Measurements from ENCODE around the gene CKLF.
"Not testable (repeated sequence)": the region's sequence is repeated elsewhere in the genome, so short reads cannot be mapped to it uniquely, and the experiment has no call there.

Gene CKLF

GRCh38 chr16:66566051-66566901 is 13.9 kb downstream of the CKLF start, which contains the start of gene CMTM1:
TSS of gene CMTM1 (plus strand) at chr16:66566439. CDS start at chr16:66566514, 75 bp downstream.
- in situ Hi-C loops (cut with HindIII; ENCODE audit: low sequenced_read_pairs), result no loop called here

DNA sequence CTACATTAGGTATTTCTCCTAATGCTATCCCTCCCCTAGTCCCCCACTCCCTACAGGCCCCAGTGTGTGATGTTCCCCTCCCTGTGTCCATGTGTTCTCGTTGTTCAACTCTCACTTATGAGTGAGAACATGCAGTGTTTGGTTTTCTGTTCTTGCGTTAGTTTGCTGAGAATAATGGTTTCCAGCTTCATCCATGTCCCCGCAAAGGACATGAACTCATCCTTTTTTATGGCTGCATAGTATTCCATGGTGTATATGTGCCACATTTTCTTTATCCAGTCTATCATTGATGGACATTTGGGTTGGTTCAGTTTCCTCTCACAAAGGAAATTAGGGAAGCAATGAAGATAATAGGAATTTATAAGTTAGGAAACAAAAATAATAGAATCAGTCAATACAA is 14.9 kb downstream of the CKLF start:
- in situ Hi-C loops (cut with HindIII; ENCODE audit: low sequenced_read_pairs), result not testable (repeated sequence)

- in situ Hi-C loops (cut with HindIII; ENCODE audit: low sequenced_read_pairs), result no loop called here
These were observed 16.0 kb downstream of the CKLF start for GRCh38 chr16:66568355-66568754.

DNA sequence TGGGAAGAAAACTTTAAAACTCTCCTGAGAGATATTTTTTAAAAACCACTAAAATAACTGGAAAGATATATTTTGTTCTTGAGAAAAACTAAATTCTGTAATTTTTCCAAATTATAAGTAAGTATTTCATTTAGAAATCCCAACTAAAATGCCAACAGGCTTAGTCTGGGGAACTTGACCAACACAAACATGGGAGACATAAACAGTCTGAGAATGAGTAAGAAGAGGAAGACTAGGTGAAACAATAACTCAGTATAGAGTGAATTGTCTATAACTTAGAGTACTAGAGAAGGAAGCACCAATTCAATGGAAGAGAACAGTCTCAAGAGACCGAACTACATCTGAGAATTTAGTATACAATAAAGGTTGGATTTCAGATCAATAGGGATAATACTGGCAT is 16.8 kb downstream of the CKLF start:
- in situ Hi-C loops (cut with HindIII; ENCODE audit: low sequenced_read_pairs), result no loop called here

DNA sequence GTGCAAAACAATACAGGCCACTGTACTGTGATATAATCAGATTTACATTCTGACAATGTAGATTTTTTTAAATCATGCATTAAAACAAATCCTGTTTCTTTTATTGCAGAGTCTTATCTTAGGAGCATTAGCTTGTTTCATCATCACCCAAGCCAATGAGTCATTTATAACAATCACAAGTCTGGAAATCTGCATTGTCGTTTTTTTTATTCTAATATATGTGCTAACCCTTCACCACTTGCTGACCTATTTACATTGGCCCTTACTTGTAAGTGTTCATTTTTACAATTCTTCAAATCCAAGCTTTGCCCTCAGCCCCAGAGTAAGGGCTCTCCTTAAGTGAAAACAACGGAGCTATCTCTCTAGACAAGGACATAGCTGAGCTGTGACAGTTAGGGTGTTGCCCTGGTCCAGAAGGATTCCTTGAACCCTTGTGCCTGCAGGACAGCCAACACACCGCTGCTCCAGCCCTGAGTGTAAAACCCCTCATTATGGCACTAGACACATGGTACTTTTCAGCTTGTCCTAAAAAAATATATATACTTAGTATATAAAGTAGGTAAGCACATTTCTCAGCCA is 17.5 kb downstream of the CKLF start:
- in situ Hi-C loops (cut with HindIII; ENCODE audit: low sequenced_read_pairs), result no loop called here

- in situ Hi-C loops (cut with HindIII; ENCODE audit: low sequenced_read_pairs), result no loop called here
These were observed 20.0 kb downstream of the CKLF start for GRCh38 chr16:66572356-66572755.

GRCh38 chr16:66574081-66574480 is 21.7 kb downstream of the CKLF start:
- in situ Hi-C loops (cut with HindIII; ENCODE audit: low sequenced_read_pairs), result no loop called here

DNA sequence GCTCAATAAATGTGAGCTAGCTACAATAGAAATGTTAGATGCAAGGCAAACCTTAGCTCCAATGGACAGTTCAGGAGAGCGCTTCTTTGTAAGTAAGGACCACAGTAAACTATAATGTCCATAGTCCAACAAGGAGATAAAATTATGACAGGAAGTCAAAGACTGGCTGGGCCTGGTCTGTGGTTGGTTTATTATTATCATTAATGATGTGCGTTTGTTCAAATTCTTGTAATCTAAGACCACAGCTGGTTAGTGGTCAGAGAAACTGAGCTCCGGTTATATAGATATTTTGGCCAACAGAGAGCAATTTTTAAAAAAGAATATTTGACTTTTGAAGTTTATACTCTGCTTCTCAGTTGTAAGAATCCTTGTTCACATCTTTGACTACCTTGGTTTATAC is 22.2 kb downstream of the CKLF start:
- in situ Hi-C loops (cut with HindIII; ENCODE audit: low sequenced_read_pairs), result no loop called here

- in situ Hi-C loops (cut with HindIII; ENCODE audit: low sequenced_read_pairs), result no loop called here
These were observed 22.7 kb downstream of the CKLF start for GRCh38 chr16:66575060-66575459.

- in situ Hi-C loops (cut with HindIII; ENCODE audit: low sequenced_read_pairs), result no loop called here
These were observed 23.9 kb downstream of the CKLF start for GRCh38 chr16:66576296-66576695.

DNA sequence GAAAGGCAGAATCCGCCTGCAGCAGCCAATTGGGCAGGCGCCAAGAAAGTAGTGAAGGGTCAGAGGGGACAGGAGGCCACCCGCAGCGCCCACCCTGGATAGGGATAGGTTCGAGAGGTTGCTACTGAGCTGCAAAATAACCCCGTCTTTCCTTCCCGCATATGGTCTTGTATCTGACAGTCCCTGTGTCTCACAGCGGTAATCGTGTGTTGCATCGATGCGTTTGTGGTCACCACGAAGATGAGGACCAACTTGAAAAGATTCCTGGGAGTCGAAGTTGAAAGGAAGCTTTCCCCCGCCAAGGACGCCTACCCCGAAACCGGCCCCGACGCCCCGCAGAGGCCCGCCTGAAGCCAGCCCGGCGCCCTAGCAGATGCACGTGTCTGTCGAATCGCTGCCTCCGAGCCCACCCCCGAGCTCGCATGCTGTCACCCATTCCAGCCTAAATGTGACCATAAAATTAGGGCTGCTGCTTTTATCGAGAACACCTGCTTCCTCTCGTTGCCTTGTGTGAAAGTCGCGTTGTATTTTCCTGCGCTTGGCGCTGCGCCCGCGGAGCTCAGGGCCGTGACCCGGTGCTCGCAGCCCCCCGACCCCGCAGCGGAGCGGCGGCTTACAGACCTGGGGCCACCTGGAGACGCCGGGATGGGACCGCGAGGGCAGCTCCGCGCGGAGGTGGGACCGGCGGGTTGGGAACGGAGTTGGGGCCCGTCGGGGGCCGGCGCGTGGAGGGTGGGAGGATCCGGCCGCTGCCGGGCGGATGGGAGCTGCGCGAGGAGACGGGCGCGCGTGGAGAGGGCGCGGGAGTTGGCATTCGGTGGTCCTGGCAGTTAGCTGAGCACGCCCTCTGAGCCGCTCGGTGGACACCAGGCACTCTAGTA is 26.5 kb downstream of the CKLF start, which contains the start of gene CMTM2:
TSS of gene CMTM2 (plus strand) at position 813 of the 881 bp plus-strand sequence. CDS start 145 bp downstream, outside the sequence.
- in situ Hi-C loops (cut with HindIII; ENCODE audit: low sequenced_read_pairs), result no loop called here

DNA sequence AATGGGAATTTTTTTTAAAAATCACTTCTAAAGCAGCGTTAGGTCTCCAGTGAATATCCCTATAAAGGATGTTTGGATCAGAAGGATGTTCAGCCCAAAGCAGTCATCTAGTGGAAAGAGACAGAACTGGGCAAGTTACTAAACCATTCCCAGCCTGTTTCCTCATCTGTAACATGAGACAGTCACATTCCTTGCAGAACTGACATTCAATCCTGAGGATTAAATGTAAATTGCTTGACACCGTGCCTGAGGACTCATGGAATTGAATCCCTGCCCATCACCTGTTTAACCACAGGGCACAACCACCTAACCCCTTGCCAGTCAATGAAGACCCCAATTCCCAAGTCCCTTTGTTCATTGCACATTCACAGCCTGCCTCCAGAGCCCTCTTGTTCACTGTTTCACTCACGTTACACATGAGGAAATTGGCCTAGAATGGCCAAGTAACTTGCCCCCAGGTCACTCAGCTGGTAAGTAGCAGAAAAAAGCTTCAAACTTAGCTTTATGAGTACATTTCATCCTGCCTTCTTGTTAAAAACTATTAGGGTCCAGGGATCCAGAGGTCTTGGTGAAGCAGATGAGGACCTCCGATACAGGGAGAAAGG is 28.3 kb downstream of the CKLF start:
- in situ Hi-C loops (cut with HindIII; ENCODE audit: low sequenced_read_pairs), result no loop called here

GRCh38 chr16:66581246-66581952 is 29.0 kb downstream of the CKLF start:
- in situ Hi-C loops (cut with HindIII; ENCODE audit: low sequenced_read_pairs), result no loop called here

DNA sequence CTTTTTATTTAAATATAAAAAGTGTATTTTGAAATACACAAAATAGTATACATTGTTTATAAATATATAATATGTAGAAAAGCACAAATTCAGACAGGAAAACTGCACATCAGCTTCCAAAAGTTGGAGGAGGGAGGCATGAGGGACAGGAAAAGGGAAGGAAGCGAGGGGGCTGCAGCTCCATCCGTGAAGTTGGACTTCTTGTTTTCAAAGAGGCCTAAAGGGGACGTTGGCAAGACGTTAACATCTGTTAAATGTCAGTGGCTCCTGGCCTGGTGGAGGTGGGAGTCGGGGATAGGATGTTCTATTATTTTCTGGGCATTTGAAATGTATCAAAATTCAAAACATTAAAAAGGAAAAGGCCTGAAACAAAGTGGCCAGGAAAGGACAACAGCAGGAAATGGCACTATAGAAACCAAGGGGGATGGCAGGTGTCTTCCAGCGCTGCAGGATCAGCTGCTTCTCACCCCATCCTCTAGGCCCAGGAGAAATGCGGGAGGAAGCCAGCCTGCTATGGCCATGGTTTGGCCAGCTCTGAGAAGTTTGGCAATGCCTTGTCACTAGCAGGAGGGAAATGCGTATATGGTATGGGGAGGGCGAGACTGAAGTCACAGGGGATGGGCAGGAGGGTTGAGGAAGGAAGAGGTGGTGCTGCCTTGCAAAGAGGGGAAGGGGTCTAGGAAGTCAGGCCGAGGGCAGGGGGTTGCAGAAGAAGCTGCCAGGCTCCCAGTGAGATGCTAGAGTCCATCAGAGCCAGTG is 33.3 kb downstream of the CKLF start:
- in situ Hi-C loops (cut with HindIII; ENCODE audit: low sequenced_read_pairs), result no loop called here

DNA sequence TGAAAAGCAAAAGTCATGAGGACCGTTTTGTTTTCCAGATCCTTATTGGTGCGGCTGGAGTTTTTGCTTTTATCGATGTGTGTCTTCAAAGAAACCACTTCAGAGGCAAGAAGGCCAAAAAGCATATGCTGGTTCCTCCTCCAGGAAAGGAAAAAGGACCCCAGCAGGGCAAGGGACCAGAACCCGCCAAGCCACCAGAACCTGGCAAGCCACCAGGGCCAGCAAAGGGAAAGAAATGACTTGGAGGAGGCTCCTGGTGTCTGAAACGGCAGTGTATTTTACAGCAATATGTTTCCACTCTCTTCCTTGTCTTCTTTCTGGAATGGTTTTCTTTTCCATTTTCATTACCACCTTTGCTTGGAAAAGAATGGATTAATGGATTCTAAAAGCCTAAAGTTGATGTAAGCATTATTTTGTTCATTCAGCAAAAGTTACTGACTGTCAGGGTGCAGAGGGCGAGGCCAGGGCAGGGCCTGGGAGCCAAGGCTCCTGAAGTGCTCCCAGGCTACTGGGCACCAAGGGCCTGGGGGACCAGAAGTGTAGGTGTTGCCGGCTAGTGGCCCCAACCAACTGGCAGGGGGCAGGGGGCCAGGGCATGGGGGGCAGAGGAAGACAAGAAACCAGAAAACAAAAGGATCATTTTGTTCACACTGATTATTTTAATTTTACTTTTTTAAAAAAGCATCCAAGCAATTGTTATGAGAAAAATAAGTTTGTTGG is 35.7 kb downstream of the CKLF start:
- in situ Hi-C loops (cut with HindIII; ENCODE audit: low sequenced_read_pairs), result no loop called here

DNA sequence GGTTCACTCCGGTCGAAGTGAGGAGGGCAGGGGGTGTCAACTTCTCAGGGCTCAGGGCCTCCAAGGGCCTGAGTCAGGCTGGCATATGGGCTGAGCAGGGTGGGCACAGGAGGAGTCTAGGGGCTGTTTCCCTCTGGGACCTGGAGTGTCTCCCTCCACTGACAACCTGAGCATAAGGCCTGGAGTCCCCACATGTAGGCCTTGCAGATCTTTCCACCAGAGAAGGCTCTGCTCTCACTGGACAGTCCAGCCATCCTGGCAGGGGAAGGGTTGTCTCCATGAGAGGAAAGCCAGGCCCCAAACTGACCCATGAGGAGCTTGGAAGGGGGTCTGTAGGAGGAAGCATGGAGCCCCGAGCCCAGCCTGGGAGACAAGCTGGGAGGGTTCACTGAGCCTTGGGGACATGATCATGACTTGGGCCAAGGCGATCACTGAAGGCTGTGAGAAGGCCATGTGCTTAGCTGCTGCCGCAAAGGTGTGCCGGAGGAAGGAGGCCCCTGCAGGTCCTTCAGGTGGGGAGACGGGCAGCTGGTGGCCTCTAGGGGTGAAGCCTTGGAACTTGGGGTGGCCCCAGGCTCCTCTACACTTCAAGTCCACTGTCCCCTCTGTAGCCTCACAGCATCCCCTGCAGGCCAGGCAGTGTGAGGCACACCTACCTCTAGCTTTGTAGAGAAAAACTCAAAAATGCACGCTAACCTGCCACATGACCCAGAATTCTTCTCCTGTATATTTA is 36.8 kb downstream of the CKLF start:
- in situ Hi-C loops (cut with HindIII; ENCODE audit: low sequenced_read_pairs), result no loop called here

DNA sequence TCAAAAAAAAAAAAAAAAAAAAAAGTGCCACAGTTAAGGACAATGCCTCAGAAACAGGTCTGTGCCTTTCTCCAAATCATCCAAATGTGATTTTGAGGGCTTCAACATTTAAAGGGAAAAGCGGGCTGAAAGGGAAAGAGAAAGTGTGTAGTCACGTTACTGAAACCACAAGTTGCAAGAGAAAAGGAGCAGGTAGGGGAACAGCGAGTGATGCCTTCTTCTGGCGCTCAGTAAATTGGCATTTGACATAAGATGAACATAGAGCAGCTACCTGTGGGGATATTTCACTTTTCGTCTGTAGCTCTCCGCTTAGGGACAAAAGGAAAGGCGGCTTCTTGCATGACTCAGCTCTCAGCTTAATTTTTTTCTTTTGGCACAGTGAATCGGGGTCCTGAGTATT is 37.9 kb downstream of the CKLF start:
- in situ Hi-C loops (cut with HindIII; ENCODE audit: low sequenced_read_pairs), result no loop called here

GRCh38 chr16:66591018-66591417 is 38.6 kb downstream of the CKLF start:
- in situ Hi-C loops (cut with HindIII; ENCODE audit: low sequenced_read_pairs), result no loop called here

Data from DLD1 (cell line).